KOPT-K1 (cell line): ENCODE data around the gene ARNT2.

ENCODE experiments used
- H3K27ac ChIP-seq: fragments of 200-600 bp; sonication (generic); 2 replicates; pipeline ENCODE4 v1.5.1; 2016; ENCODE audit warnings: antibody characterized with exemption, mild to moderate bottlenecking, low read depth, low read length; ENCODE audit not compliant: poor library complexity, severe bottlenecking
- H3K36me3 ChIP-seq: fragments of 200-600 bp; sonication (generic); 2 replicates; pipeline ENCODE4 v1.5.1; 2017; ENCODE audit warnings: antibody characterized with exemption, mild to moderate bottlenecking, low read length, moderate library complexity; ENCODE audit not compliant: insufficient read depth
- H3K9me3 ChIP-seq: fragments of 200-600 bp; sonication (generic); 2 replicates; pipeline ENCODE4 v1.5.1; 2017; ENCODE audit warnings: antibody characterized with exemption, low read length, mild to moderate bottlenecking; ENCODE audit not compliant: insufficient read depth, poor library complexity, severe bottlenecking

ARNT2 gene

DNA sequence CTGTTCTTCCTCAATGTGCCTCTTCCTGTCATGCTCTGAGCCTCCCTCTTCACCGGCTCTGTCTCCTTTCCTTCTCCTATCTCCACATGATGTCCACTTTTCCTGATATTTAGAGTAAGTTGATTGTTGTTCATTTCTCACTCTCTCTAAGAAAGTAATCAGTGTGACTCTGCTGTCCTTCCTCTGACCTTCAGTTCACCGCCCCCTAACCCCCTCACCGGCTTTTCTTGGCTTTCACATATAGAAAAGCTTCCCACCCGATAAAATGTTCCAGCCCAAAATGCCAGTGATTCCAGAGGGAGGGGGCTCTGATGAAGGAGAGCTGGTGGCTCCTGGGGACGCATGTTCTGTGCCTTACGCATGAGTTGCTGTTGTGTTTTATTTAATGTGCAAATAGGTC lies 170.4 kb downstream of the ARNT2 start:
- Histone ChIP-seq H3K9me3 (no peaks in the 10 kb centered on the region), H3K36me3 (no peaks in the 10 kb centered on the region), H3K27ac (no peak overlapping the region)

DNA sequence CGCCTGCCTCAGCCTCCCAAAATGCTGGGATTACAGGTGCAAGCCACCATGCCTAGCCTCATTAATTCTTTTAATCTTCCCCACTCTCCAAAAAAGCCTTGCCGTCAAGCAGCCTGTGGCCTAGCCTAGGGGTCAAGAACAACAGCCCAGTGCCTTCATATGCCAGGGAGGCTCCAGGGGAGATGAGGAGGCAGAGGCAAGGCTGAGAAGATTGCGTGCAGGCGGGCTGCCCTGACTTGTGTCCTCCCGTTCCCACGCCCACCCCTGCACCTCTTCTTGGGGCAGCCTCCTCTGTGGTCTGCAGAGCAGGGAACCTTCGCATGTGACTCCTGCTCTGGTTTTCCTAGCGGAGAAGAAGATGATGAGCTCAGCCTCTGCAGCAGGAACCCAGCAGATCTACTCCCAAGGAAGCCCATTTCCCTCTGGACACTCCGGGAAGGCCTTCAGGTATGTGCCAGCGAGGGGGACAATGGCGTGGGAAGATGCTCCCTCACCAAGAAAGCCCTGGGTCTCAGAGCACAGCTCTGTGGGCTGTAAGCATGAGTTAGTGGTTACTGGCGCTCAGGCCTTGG lies 172.4 kb downstream of the ARNT2 start:
- H3K27ac ChIP-seq, result no peak overlapping the region
- H3K9me3 ChIP-seq, result no peaks in the 10 kb centered on the region
- H3K36me3 ChIP-seq, result no peaks in the 10 kb centered on the region

GRCh38 chr15:80577552-80578205 lies 173.5 kb downstream of the ARNT2 start:
- Histone ChIP-seq H3K36me3 (no peaks in the 10 kb centered on the region), H3K9me3 (no peaks in the 10 kb centered on the region), H3K27ac (no peak overlapping the region)

DNA sequence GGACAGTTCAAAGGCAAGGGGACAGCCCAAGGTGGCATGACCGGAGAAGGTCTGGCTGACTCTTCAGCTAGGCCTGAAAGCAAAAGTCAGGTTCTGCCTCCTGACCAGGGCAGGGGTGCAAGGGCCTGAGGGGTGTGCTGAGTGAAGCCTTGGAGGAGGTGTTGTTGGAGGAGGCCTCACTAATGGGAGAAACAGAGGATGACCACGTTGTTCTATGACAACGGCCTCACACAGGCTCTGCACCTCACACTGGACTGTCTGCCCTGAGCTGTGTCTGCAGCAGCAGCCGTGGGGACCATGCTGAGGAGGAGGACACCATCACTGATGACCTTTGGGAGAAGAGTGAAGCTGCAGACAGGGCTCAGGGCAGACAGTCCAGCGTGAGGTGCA lies 174.0 kb downstream of the ARNT2 start:
- no peaks in the 10 kb centered on the region for H3K36me3 ChIP-seq
- H3K27ac ChIP-seq, result no peak overlapping the region
- H3K9me3 ChIP-seq, result no peaks in the 10 kb centered on the region

DNA sequence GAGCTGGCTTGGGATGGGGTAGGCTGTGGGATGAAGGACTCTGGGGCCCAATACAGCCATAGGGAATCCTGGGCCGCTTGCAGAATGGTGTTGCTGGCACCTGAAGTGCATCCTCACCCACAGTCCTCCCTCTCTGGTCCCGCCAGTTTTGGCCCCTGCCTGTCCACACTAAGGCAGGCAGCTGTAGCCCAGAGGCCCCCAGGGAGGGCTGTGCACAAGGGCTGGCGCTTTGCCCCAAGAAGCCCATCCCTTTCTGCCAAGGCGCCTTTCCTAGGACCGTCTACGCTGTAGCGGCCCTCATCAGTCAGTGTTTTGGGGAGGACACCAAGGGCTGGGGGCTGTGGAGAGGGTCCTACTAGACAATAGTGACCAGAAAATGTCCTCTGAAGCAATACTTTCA lies 174.7 kb downstream of the ARNT2 start:
- Histone ChIP-seq H3K9me3 (no peaks in the 10 kb centered on the region), H3K36me3 (no peaks in the 10 kb centered on the region), H3K27ac (no peak overlapping the region)

DNA sequence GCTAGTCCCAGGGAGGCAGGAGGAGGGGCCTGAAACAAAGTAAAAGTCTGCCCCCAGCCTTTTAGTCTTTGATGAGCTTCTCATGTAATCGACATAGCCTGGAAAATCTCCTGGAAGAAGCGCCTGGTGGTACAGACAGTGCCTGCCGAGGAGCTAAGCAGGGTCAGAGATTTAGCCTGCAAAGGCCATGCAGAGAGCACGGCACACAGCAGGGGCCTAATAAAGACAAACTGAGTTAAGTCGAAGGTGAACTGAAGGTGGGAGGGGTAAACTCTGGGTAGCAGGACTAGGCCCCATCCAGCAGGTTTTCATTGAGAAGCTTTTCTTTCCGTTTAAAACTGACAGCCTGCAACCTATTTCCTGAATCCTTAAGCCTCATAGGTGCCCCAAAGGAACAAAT lies 175.4 kb downstream of the ARNT2 start:
- no peaks in the 10 kb centered on the region for H3K36me3 ChIP-seq
- no peaks in the 10 kb centered on the region for H3K9me3 ChIP-seq
- no peak overlapping the region for H3K27ac ChIP-seq

DNA sequence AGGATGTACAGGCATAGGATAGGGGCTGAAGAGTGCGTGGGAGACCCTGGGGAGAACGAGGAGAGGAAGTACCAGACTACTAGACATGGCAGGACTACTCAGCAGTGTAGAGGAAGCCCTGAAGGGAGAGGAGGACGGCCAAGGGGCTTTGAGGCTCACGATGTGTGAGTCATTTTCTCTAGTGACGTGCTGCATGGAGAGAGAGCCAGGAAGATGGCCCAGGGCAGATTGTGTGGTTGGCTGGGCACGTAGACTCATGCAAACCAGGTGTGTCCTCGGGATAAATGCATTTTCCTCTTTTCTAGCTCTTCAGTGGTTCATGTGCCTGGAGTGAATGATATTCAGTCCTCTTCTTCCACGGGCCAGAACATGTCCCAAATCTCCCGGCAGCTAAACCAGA lies 175.9 kb downstream of the ARNT2 start:
- H3K36me3 ChIP-seq, result no peaks in the 10 kb centered on the region
- no peak overlapping the region for H3K27ac ChIP-seq
- no peaks in the 10 kb centered on the region for H3K9me3 ChIP-seq

- no peak overlapping the region for H3K27ac ChIP-seq
- no peaks in the 10 kb centered on the region for H3K9me3 ChIP-seq
Observed at GRCh38 chr15:80580536-80581260, 176.5 kb downstream of the ARNT2 start.

DNA sequence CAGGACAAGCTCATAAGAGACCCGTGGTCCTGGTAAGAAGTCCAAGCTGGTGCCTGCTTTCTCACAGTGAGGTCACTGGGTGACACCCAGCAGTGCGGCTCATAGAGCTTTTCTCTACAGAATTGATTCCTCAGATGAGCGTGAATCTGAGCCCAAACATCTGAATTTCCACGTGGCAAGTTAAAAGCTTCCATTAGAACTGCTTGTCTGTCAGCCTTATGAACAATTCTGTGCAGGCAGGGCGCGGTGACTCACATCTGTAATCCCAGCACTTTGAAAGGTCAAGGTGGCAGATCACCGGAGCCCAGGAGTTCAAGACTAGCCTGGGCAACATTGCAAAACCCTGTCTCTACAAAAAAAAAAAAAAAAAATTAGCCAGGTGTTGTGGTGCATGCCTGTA lies 177.8 kb downstream of the ARNT2 start:
- Histone ChIP-seq H3K36me3 (no peaks in the 10 kb centered on the region), H3K27ac (no peak overlapping the region), H3K9me3 (no peaks in the 10 kb centered on the region)

More at GRCh38 chr15:80580536-80581260, 176.5 kb downstream of the ARNT2 start:
- no peaks in the 10 kb centered on the region for H3K36me3 ChIP-seq

DNA sequence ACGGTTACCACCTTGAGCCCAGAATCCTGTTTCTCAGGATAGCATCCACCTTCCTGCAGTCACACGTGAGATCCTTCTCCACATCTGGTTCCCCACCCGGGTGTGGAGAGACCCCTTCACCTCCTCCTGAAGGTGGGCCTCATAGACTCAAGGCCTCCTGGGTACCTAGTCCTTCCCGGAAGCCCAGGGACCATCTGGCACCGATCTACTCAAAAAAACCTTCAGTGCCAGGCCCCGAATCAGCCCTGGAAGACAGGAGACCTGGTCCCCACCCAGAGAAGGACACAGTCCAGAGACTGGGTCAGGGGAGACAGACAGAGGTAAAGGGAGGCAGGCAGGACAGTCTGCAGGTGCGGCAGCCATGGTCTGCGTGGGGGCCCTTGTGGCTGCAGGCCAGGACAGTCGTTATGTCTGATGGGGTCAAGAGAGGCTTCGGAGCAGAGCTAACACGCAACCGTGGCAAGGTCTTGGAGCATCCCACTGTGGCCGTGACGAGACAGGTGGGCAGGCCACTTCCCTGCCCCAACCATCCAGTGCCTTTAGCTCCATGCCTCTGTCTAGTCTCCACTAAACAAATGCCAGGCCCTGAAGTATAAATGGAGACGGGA lies 178.7 kb downstream of the ARNT2 start:
- no peaks in the 10 kb centered on the region for H3K36me3 ChIP-seq
- no peaks in the 10 kb centered on the region for H3K9me3 ChIP-seq

GRCh38 chr15:80584561-80584964 lies 180.4 kb downstream of the ARNT2 start:
- Histone ChIP-seq H3K36me3 (no peaks in the 10 kb centered on the region), H3K9me3 (no peaks in the 10 kb centered on the region), H3K27ac (no peak overlapping the region)

More for the DNA sequence above, 178.7 kb downstream of the ARNT2 start:
- no peak overlapping the region for H3K27ac ChIP-seq

- Histone ChIP-seq H3K36me3 (no peaks in the 10 kb centered on the region), H3K27ac (no peak overlapping the region), H3K9me3 (no peaks in the 10 kb centered on the region)
Observed at GRCh38 chr15:80584973-80585525, 180.9 kb downstream of the ARNT2 start.

GRCh38 chr15:80585544-80586018 lies 181.4 kb downstream of the ARNT2 start:
- no peak overlapping the region for H3K27ac ChIP-seq

DNA sequence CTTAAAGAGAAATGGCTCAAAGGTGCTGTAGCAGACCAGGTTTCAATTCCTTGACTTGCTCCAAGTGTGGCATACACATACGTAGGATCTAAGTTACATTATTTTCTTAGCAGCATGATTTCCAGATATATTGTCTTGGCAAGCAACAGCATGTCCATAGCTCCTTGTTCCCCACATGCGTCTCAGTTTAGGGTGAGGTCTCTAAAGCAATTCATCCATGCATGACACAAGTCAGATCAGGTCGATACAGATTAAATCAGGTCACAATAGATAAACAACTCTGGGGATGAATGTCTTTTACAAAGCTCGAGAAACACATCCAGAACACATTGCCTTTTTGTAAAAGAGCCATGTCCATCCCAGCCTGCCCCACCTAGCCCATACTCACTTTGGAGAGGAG lies 182.0 kb downstream of the ARNT2 start:
- Histone ChIP-seq H3K27ac (no peak overlapping the region), H3K36me3 (no peaks in the 10 kb centered on the region), H3K9me3 (no peaks in the 10 kb centered on the region)

More at GRCh38 chr15:80585544-80586018, 181.4 kb downstream of the ARNT2 start:
- Histone ChIP-seq H3K36me3 (no peaks in the 10 kb centered on the region), H3K9me3 (no peaks in the 10 kb centered on the region)

GRCh38 chr15:80587007-80587406 lies 182.8 kb downstream of the ARNT2 start:
- no peaks in the 10 kb centered on the region for H3K9me3 ChIP-seq
- no peak overlapping the region for H3K27ac ChIP-seq
- no peaks in the 10 kb centered on the region for H3K36me3 ChIP-seq
